HUDEP-2 (cell line): ENCODE measurements around the gene GTPBP1.

Experiments
- DNase-seq, 76 experiments: peaks; one replicate each; lab custom pipeline; 2025; ENCODE audit not compliant: unreplicated experiment in 76 of 76; lab: John Stamatoyannopoulos, UW

Gene GTPBP1

GRCh38 chr22:38700789-38701628 lies 4.7 kb upstream of the GTPBP1 start, which contains the start of gene JOSD1:
Gene JOSD1, minus strand, starts transcription at chr22:38700943. Its CDS starts 956 bp downstream, at chr22:38699987.
- DNase-seq, result peak in 74 of 76 experiments; percentile 61 to 96 (median 88)

GRCh38 chr22:38704654-38705234 lies 1.0 kb upstream of the GTPBP1 start:
- DNase-seq, result peak in 3 of 76 experiments; percentile 14 to 42 (median 25)

GRCh38 chr22:38706101-38706900 lies 557 bp downstream of the GTPBP1 start:
- DNase-seq, result peak in 4 of 76 experiments; percentile 18 to 41 (median 30)

- no peak for DNase-seq
Measured at GRCh38 chr22:38706901-38707195, 1.1 kb downstream of the GTPBP1 start.

GRCh38 chr22:38707346-38707745 lies 1.6 kb downstream of the GTPBP1 start:
- DNase-seq, result no peak

GRCh38 chr22:38707984-38708383 lies 2.2 kb downstream of the GTPBP1 start:
- no peak for DNase-seq

- no peak for DNase-seq
Measured at GRCh38 chr22:38709306-38709705, 3.6 kb downstream of the GTPBP1 start.

GRCh38 chr22:38710351-38710750 lies 4.6 kb downstream of the GTPBP1 start:
- peak in 40 of 76 experiments; percentile 14 to 86 (median 59) for DNase-seq

- no peak for DNase-seq
Measured at GRCh38 chr22:38710866-38711265, 5.1 kb downstream of the GTPBP1 start.

- no peak for DNase-seq
Measured at GRCh38 chr22:38712486-38713207, 6.9 kb downstream of the GTPBP1 start.

GRCh38 chr22:38713921-38714320 lies 8.2 kb downstream of the GTPBP1 start:
- peak in 8 of 76 experiments; percentile 12 to 52 (median 28) for DNase-seq

GRCh38 chr22:38715176-38715764 lies 9.5 kb downstream of the GTPBP1 start:
- peak in 7 of 76 experiments; percentile 8 to 39 (median 20) for DNase-seq

GRCh38 chr22:38715852-38716251 lies 10.1 kb downstream of the GTPBP1 start:
- DNase-seq, result no peak

- DNase-seq, result no peak
Measured at GRCh38 chr22:38716271-38716670, 10.5 kb downstream of the GTPBP1 start.

- peak in 10 of 76 experiments; percentile 6 to 44 (median 24) for DNase-seq
Measured at GRCh38 chr22:38716826-38717225, 11.1 kb downstream of the GTPBP1 start.

- no peak for DNase-seq
Measured at GRCh38 chr22:38717244-38717643, 11.5 kb downstream of the GTPBP1 start.

- peak in 1 of 76 experiments; percentile 7 for DNase-seq
Measured at GRCh38 chr22:38718414-38718813, 12.7 kb downstream of the GTPBP1 start.

- DNase-seq, result no peak
Measured at GRCh38 chr22:38719196-38719595, 13.5 kb downstream of the GTPBP1 start.

- DNase-seq, result no peak
Measured at GRCh38 chr22:38720350-38720749, 14.6 kb downstream of the GTPBP1 start.

GRCh38 chr22:38721551-38721950 lies 15.8 kb downstream of the GTPBP1 start:
- no peak for DNase-seq
